ENCODE measurements around the gene KCTD19.

KCTD19 gene

DNA sequence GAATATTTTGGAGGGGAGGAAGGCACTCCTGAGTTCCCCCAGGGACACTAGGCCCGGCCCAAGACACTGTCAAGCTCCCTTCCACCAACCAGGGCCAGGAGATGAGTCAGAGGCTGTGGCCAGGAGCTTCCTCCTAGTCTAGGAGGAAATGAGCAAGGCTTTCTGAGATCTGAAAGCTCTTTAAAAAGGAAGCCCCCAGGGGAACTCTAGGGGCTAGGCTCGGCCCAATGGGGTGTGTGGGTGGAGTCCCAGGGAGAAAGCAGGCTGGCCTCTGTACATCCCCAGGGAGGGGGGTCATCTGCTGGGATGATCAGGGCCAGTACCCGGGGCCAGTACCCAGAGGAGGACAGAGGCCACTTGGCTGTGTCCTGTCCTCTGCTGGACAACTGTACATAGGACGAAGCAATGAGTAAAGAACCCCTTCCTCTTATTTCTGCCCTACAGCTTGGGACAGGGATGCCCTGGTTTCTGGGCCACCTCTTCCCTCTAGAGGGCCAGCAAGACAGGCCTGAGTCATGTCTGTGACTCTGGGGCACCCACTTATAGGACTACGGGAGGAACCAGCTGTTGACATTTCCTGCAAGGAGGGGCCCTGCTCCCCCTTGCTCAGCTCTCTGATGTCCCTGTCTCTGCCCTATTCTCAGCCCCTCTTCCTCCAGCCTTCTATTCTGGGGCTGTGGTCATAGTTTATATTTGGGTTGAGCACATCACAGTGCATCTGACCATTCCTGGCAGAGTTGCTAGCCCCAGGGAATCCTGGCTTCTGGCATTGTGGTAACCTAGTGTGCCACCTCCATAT is 82.0 kb downstream of the KCTD19 start:
- no peak for DNase-seq (ENCODE audit: low spot score)

DNA sequence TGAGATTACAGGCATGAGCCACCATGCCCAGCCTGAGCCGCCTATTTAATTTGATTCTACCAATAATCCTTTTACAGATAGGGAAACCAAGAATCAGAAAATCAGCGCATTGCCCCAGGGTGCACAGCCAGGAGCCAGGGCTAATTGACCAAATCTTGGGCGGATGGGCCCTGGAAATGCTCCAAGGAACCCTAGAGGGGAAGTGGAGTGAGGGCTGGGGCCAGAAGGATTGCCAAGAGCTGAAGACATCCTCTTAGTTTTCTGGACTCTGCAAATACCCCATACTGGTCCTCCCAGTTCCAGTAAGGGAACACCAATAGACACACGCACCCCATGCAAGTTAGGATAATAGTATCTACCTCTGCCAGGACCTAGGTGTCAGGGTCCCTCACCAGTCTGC is 83.1 kb downstream of the KCTD19 start:
- no peak for DNase-seq (ENCODE audit: low spot score)

GRCh38 chr16:67242138-67242730 is 84.3 kb downstream of the KCTD19 start:
- no peak for DNase-seq (ENCODE audit: low spot score)

GRCh38 chr16:67241008-67241900 is 85.3 kb downstream of the KCTD19 start:
- DNase-seq (ENCODE audit: low spot score) = no peak

DNA sequence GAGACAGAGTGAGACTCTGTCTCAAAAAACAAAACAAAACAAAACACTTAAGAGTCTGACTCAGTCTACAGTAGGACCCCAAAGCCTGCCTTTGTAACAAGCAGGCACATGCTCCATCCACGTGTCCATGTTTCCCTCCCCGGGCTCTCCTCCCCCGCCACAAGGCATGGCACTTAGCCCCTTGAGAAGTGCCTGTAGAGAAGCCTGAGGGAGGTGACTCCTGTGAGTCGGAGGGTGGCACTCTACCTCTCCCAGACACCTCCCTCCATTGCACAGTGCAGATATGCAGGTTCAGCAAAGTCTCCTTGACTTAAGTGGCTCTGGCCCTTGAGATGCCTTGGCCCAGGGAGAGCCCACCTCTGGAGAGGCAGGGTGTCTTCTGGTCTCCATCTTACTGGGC is 86.0 kb downstream of the KCTD19 start:
- no peak for DNase-seq (ENCODE audit: low spot score)

Data from SK-N-DZ (cell line).